HepG2 (cell line): ENCODE data around the gene GNG7. TPM values are rescaled to one million over a fixed set of nuclear protein-coding genes. Genes with fewer than 3 reads are reported as not detected.

Experiments used
- AHDC1 ChIP-seq: sonication (generic); formaldehyde crosslinking; IDR thresholded peaks from 2 replicates; pipeline ENCODE4 v1.5.1; 2020; ENCODE audit warnings: mild to moderate bottlenecking, missing genetic modification reagents, borderline replicate concordance
- CERS6 ChIP-seq: sonication (generic); formaldehyde crosslinking; IDR thresholded peaks from 2 replicates; pipeline ENCODE4 v1.5.0; 2020; ENCODE audit warnings: missing genetic modification reagents
- FOXA3 ChIP-seq: IDR thresholded peaks from 2 replicates; pipeline ENCODE4 v1.6.1; 2016; ENCODE audit warnings: missing genetic modification reagents, missing compliant biosample characterization
- FOXP4 ChIP-seq: sonication (generic); formaldehyde crosslinking; IDR thresholded peaks from 2 replicates; pipeline ENCODE4 v1.4.0; 2020; ENCODE audit warnings: missing genetic modification reagents
- NFYC ChIP-seq: IDR thresholded peaks from 2 replicates; pipeline ENCODE4 v1.6.1; 2016; ENCODE audit warnings: missing genetic modification reagents, missing compliant biosample characterization
- PRDM4 ChIP-seq: sonication (generic); formaldehyde crosslinking; IDR thresholded peaks from 2 replicates; pipeline ENCODE4 v1.9.0; 2021; ENCODE audit warnings: missing genetic modification reagents, borderline replicate concordance
- ZBTB2 ChIP-seq: sonication (generic); formaldehyde crosslinking; IDR thresholded peaks from 2 replicates; pipeline ENCODE4 v1.8.0; 2022; ENCODE audit warnings: low read depth, missing genetic modification reagents
- ZFP36 ChIP-seq: fragments of 150-350 bp; IDR thresholded peaks from 2 replicates; pipeline ENCODE4 v1.6.1; 2018; ENCODE audit warnings: borderline replicate concordance, low read length, low read depth; ENCODE audit not compliant: partially characterized antibody
- ZNF513 ChIP-seq: sonication (generic); formaldehyde crosslinking; conservative IDR thresholded peaks from 2 replicates; pipeline ENCODE4 v1.5.0; 2020; ENCODE audit warnings: missing genetic modification reagents
- ZNF547 ChIP-seq: sonication (generic); formaldehyde crosslinking; IDR thresholded peaks from 2 replicates; pipeline ENCODE4 v1.5.1; 2020; ENCODE audit warnings: mild to moderate bottlenecking, missing genetic modification reagents
- ZNF652 ChIP-seq: IDR thresholded peaks from 2 replicates; pipeline ENCODE4 v1.6.1; 2016; ENCODE audit warnings: low read depth, borderline replicate concordance
- ZNF747 ChIP-seq: sonication (generic); formaldehyde crosslinking; IDR thresholded peaks from 2 replicates; pipeline ENCODE4 v1.8.1; 2023; ENCODE audit warnings: missing genetic modification reagents, mild to moderate bottlenecking, borderline replicate concordance
- ZNF766 ChIP-seq: sonication (generic); formaldehyde crosslinking; IDR thresholded peaks from 2 replicates; pipeline ENCODE4 v1.5.0; 2020; ENCODE audit warnings: missing genetic modification reagents, borderline replicate concordance
- polyA plus RNA-seq, 8 experiments: library from polyadenylated mRNA; depleted of rRNA in 3 of 8; stranded (reverse) in 7 of 8; unstranded in 1 of 8; fragments of >200 nt; fragmentation: Illumina TruSeq in 4 of 8; extraction: Trizol in 4 of 8; gene quantifications; 2 replicates each; pipeline versions ENCODE4 v1.2.1 to v1.2.3, GENCODE V29; 2011 to 2016; ENCODE audit warnings: low read depth in 4 of 8, missing spikeins in 1 of 8, mixed read lengths in 1 of 8; ENCODE audit not compliant: insufficient read depth in 1 of 8
- total RNA-seq, 5 experiments: library from RNA; depleted of rRNA; stranded (reverse); fragments of >200 nt; fragmentation: Illumina TruSeq; extraction: Trizol; gene quantifications; 2 replicates each; pipeline ENCODE4 v1.2.3, GENCODE V29; 2016; ENCODE audit warnings: low read depth in 1 of 5

The GNG7 gene
- total and polyA plus RNA-seq, 2 of the 13 experiments (the other 11 are each of a cell fraction or from before 2014, with no cell fraction given), result 1.4 to 3.3 TPM

GRCh38 chr19:2739602-2740313 is 37.3 kb upstream of the GNG7 start, which contains the start of gene SLC39A3 (continued):
- TF ChIP-seq ZNF766 (CRISPR knock-in tag) (peak; percentile 86; the same call in 1 of the 2 replicates), NFYC (CRISPR knock-in tag) (peak; percentile 93), FOXA3 (peak; percentile 77), AHDC1 (CRISPR knock-in tag) (peak; percentile 50), FOXP4 (CRISPR knock-in tag) (peak; percentile 67), ZNF513 (CRISPR knock-in tag) (no peak), CERS6 (CRISPR knock-in tag) (peak; percentile 41; the same call in 1 of the 2 replicates), ZNF652 (CRISPR knock-in tag) (0 out of 2 replicates have a peak, but pooled peaks have one; percentile 60), ZFP36 (no peak), ZBTB2 (CRISPR knock-in tag) (peak; percentile 87), ZNF747 (no peak; the same call in 1 of the 2 replicates), PRDM4 (CRISPR knock-in tag) (peak; percentile 92; the same call in 1 of the 2 replicates), ZNF547 (CRISPR knock-in tag) (peak; percentile 98)
